Measurements from ENCODE around the gene GALNT7. TPM values are rescaled to one million over a fixed set of nuclear protein-coding genes. Genes with fewer than 3 reads are reported as not detected.
A peak's percentile ranks its signal among the peaks of the same experiment; 100 is the strongest.

GALNT7 gene
- total and polyA plus RNA-seq, 2 of the 13 experiments (the other 11 are each of a cell fraction or from before 2014, with no cell fraction given) = 0.08 to 0.13 TPM

- no peak; the same call in 1 of the 2 replicates for TF ChIP-seq ZNF703 (CRISPR knock-in tag; IDR thresholded peaks at IDR 0.05; ENCODE audit: borderline replicate concordance)
- TF ChIP-seq MATR3 (CRISPR knock-in tag; IDR thresholded peaks at IDR 0.05) = no peak
- TF ChIP-seq MXD1 (CRISPR knock-in tag; IDR thresholded peaks at IDR 0.05) = no peak
- TF ChIP-seq FOXP1 (IDR thresholded peaks at IDR 0.05) = no peak
- TF ChIP-seq FOXP1 (CRISPR knock-in tag; IDR thresholded peaks at IDR 0.05) = peak; percentile 13; the same call in 1 of the 2 replicates
- peak; percentile 74 for TF ChIP-seq POLR2AphosphoS5 (IDR thresholded peaks at IDR 0.05; ENCODE audit: low read depth, low read length)
- no peak for TF ChIP-seq E2F5 (CRISPR knock-in tag; conservative IDR thresholded peaks at IDR 0.05)
- TF ChIP-seq TBX2 (CRISPR knock-in tag; IDR thresholded peaks at IDR 0.05; ENCODE audit: borderline replicate concordance) = peak; percentile 6; the same call in 1 of the 2 replicates
- no peak; the same call in 1 of the 2 replicates for TF ChIP-seq THRA (CRISPR knock-in tag; IDR thresholded peaks at IDR 0.05; ENCODE audit: borderline replicate concordance)
- no peak for TF ChIP-seq GRHL1 (CRISPR knock-in tag; conservative IDR thresholded peaks at IDR 0.05)
- TF ChIP-seq STAG1 (CRISPR knock-in tag; IDR thresholded peaks at IDR 0.05) = no peak
- TF ChIP-seq EED (CRISPR knock-in tag; IDR thresholded peaks at IDR 0.05) = no peak
- no peak for TF ChIP-seq ZNF660 (CRISPR knock-in tag; IDR thresholded peaks at IDR 0.05; ENCODE audit: borderline replicate concordance, low read depth)
- no peak for TF ChIP-seq NPAS2 (CRISPR knock-in tag; IDR thresholded peaks at IDR 0.05; ENCODE audit: borderline replicate concordance)
- no peak for TF ChIP-seq ZNF510 (CRISPR knock-in tag; IDR thresholded peaks at IDR 0.05; ENCODE audit: low read depth)
- 0 out of 2 replicates have a peak, but pooled peaks have one; percentile 33 for TF ChIP-seq ZNF546 (CRISPR knock-in tag; conservative IDR thresholded peaks at IDR 0.05)
- TF ChIP-seq CCDC6 (CRISPR knock-in tag; IDR thresholded peaks at IDR 0.05) = no peak
- peak; percentile 59; the same call in 1 of the 2 replicates for TF ChIP-seq FOXO1 (CRISPR knock-in tag; IDR thresholded peaks at IDR 0.05)
- no peak for TF ChIP-seq MIER3 (CRISPR knock-in tag; IDR thresholded peaks at IDR 0.05; ENCODE audit: borderline replicate concordance)
- no peak for TF ChIP-seq ZNF7 (CRISPR knock-in tag; IDR thresholded peaks at IDR 0.05)
- peak; percentile 38; the same call in 1 of the 2 replicates for TF ChIP-seq ZNF605 (CRISPR knock-in tag; IDR thresholded peaks at IDR 0.05)
Observed at GRCh38 chr4:173334891-173335752, 166.5 kb downstream of the GALNT7 start (continued).

Data from HepG2 (cell line).